SH-SY5Y (cell line): ENCODE results near the gene COTL1.

ENCODE experiments used
- GATA2 ChIP-seq: IDR thresholded peaks from 2 replicates; pipeline ENCODE4 v1.6.1; 2011; ENCODE audit warnings: mild to moderate bottlenecking, low read depth, low read length
- GATA3 ChIP-seq: IDR thresholded peaks from 2 replicates; pipeline ENCODE4 v1.6.1; 2011; ENCODE audit warnings: low read depth, mild to moderate bottlenecking, low read length, moderate library complexity

Gene COTL1

GRCh38 chr16:84631153-84631466, 13.2 kb upstream of the COTL1 start:
- TF ChIP-seq GATA3 (no peak), GATA2 (no peak)

GRCh38 chr16:84630446-84631152, 12.7 kb upstream of the COTL1 start:
- TF ChIP-seq GATA2 (no peak), GATA3 (no peak)

GRCh38 chr16:84630009-84630408, 12.1 kb upstream of the COTL1 start:
- no peak for TF ChIP-seq GATA3

GRCh38 chr16:84629580-84629979, 11.7 kb upstream of the COTL1 start:
- TF ChIP-seq GATA2 = no peak
- TF ChIP-seq GATA3 = no peak

GRCh38 chr16:84628226-84628731, 10.4 kb upstream of the COTL1 start:
- TF ChIP-seq GATA3 (no peak), GATA2 (no peak)

GRCh38 chr16:84625556-84625955, 7.7 kb upstream of the COTL1 start:
- TF ChIP-seq GATA3 = no peak
- TF ChIP-seq GATA2 = no peak

- TF ChIP-seq GATA3 (no peak), GATA2 (no peak)
These were observed 943 bp upstream of the COTL1 start for GRCh38 chr16:84618581-84619460.

- TF ChIP-seq GATA3 (no peak), GATA2 (no peak)
These were observed 662 bp downstream of the COTL1 start for GRCh38 chr16:84617041-84617790.

- TF ChIP-seq GATA3 (no peak), GATA2 (no peak)
These were observed 1.4 kb downstream of the COTL1 start for GRCh38 chr16:84616515-84616914.

GRCh38 chr16:84614968-84615813, 2.7 kb downstream of the COTL1 start:
- TF ChIP-seq GATA2 = no peak
- TF ChIP-seq GATA3 = no peak

- no peak for TF ChIP-seq GATA3
- TF ChIP-seq GATA2 = no peak
These were observed 3.3 kb downstream of the COTL1 start for GRCh38 chr16:84614623-84614967.

GRCh38 chr16:84614073-84614459, 3.8 kb downstream of the COTL1 start:
- no peak for TF ChIP-seq GATA2
- no peak for TF ChIP-seq GATA3

- TF ChIP-seq GATA2 = no peak
- no peak for TF ChIP-seq GATA3
These were observed 4.3 kb downstream of the COTL1 start for GRCh38 chr16:84613408-84614072.

GRCh38 chr16:84612686-84613085, 5.2 kb downstream of the COTL1 start:
- no peak for TF ChIP-seq GATA3
- no peak for TF ChIP-seq GATA2
